Suprapubic skin (tissue), 4 donors: ENCODE measurements around the gene TMEM106C. TPM values are rescaled to one million over a fixed set of nuclear protein-coding genes. Genes with fewer than 3 reads are reported as not detected.

Experiments
- DNase-seq, 2 donors: peaks; one replicate each; pipeline ENCODE4 v3.0.0-alpha.2; 2019; ENCODE audit warnings: low spot score in 2 of 2
- H3K27ac ChIP-seq: fragments of 200-600 bp; sonication (generic); one replicate; pipeline ENCODE4 v1.5.1; 2019
- H3K27me3 ChIP-seq: fragments of 200-600 bp; sonication (generic); one replicate; pipeline ENCODE4 v1.5.1; 2019
- H3K36me3 ChIP-seq: fragments of 200-600 bp; sonication (generic); one replicate; pipeline ENCODE4 v1.5.1; 2019
- H3K4me1 ChIP-seq: fragments of 200-600 bp; sonication (generic); one replicate; pipeline ENCODE4 v1.5.1; 2019
- H3K4me3 ChIP-seq: fragments of 200-600 bp; sonication (generic); one replicate; pipeline ENCODE4 v1.5.1; 2019; ENCODE audit warnings: mild to moderate bottlenecking
- H3K9me3 ChIP-seq: fragments of 200-600 bp; sonication (generic); one replicate; pipeline ENCODE4 v1.5.1; 2019
- EP300 ChIP-seq: sonication (generic); formaldehyde crosslinking; IDR thresholded peaks from one replicate; pipeline ENCODE4 v1.6.1; 2017; ENCODE audit warnings: antibody characterized with exemption
- POLR2A ChIP-seq, 2 donors: fragments of 450-650 bp; IDR thresholded peaks; one replicate each; pipeline ENCODE4 v1.6.1; 2017; ENCODE audit warnings: antibody characterized with exemption in 2 of 2, mild to moderate bottlenecking in 2 of 2, moderate library complexity in 2 of 2
- POLR2AphosphoS5 ChIP-seq, 3 donors: sonication (generic); formaldehyde crosslinking; IDR thresholded peaks; one replicate each; pipeline ENCODE4 v1.6.1; 2017; ENCODE audit warnings: antibody characterized with exemption in 3 of 3
- WGBS: methylation state at CpG from one replicate; pipeline ENCODE4 v1.1.5; 2018; 5-methylcytosine and 5-hydroxymethylcytosine counted together
- total RNA-seq, 4 donors: library from RNA; depleted of rRNA; stranded (reverse); fragments of >200 nt; gene quantifications; one replicate each; pipeline ENCODE4 v1.1.0, GENCODE V29; 2016
- TF ChIP-seq, protein P1 (sequence below), 2 donors: fragments of 200-600 bp in 1 of 2; fragments of 450-650 bp in 1 of 2; sonication (generic) in 1 of 2; IDR thresholded peaks; one replicate each; pipeline ENCODE4 v1.5.1; 2016 to 2019; ENCODE audit warnings: antibody characterized with exemption in 2 of 2, mild to moderate bottlenecking in 1 of 2, moderate library complexity in 1 of 2

Gene TMEM106C
- total RNA-seq, 4 donors from 2014 or later = 36.8 to 52.9 (median 46.5) TPM

DNA sequence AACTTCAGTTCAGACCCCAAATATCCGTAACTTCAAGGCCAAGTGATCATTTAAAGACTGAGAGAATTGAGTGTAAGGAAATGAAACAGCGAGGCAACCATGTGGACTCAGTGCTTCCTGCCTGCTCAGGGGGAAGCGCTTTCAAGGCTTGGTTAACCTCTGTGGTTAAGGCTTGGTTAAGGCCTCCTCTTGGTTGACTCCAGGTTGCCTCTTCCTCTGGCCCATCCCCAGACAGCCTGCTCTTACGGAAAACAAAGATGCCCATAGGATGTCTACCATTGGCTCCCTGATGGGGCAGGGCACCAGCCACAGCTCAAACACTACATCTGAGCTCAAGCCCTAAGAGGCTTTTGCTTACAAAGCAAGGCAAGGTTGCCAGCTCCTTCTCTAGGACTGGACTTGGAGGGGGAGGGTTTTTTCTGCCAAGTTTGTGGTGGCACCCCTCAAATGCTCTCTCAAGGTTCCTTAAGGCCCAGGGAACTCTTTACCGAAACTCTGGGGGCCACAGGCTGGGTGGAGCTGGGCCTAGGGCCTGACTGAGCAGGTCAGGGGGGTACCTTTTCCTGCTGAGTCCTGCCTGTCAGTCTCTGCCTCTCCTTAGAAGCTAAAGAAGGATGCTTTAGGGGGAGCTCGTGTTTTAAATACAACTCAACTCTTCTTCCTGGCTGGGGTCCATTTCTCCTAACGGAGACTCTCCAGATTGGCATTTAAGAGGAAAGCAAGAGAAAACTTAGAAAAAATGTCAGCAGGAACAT is 27.1 kb downstream of the TMEM106C start:
- no peaks in the 10 kb centered on the region for H3K9me3 ChIP-seq
- no peak overlapping the region for H3K4me3 ChIP-seq
- 76% methylated on average over 6 of the region's 7 CpGs for WGBS
- peaks cover 4% of the 10 kb centered on the region for H3K4me1 ChIP-seq
- peak; percentile 8 to 39 for DNase-seq
- no peaks in the 10 kb centered on the region for H3K36me3 ChIP-seq
- H3K27ac ChIP-seq = no peak overlapping the region
- TF ChIP-seq EP300 (no peak), POLR2A (IDR thresholded peaks at IDR 0.05) (no peak), POLR2AphosphoS5 (IDR thresholded peaks at IDR 0.05) (no peak)
- TF ChIP-seq, protein P1, sequence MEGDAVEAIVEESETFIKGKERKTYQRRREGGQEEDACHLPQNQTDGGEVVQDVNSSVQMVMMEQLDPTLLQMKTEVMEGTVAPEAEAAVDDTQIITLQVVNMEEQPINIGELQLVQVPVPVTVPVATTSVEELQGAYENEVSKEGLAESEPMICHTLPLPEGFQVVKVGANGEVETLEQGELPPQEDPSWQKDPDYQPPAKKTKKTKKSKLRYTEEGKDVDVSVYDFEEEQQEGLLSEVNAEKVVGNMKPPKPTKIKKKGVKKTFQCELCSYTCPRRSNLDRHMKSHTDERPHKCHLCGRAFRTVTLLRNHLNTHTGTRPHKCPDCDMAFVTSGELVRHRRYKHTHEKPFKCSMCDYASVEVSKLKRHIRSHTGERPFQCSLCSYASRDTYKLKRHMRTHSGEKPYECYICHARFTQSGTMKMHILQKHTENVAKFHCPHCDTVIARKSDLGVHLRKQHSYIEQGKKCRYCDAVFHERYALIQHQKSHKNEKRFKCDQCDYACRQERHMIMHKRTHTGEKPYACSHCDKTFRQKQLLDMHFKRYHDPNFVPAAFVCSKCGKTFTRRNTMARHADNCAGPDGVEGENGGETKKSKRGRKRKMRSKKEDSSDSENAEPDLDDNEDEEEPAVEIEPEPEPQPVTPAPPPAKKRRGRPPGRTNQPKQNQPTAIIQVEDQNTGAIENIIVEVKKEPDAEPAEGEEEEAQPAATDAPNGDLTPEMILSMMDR (IDR thresholded peaks at IDR 0.05) = no peak
- no peaks in the 10 kb centered on the region for H3K27me3 ChIP-seq

DNA sequence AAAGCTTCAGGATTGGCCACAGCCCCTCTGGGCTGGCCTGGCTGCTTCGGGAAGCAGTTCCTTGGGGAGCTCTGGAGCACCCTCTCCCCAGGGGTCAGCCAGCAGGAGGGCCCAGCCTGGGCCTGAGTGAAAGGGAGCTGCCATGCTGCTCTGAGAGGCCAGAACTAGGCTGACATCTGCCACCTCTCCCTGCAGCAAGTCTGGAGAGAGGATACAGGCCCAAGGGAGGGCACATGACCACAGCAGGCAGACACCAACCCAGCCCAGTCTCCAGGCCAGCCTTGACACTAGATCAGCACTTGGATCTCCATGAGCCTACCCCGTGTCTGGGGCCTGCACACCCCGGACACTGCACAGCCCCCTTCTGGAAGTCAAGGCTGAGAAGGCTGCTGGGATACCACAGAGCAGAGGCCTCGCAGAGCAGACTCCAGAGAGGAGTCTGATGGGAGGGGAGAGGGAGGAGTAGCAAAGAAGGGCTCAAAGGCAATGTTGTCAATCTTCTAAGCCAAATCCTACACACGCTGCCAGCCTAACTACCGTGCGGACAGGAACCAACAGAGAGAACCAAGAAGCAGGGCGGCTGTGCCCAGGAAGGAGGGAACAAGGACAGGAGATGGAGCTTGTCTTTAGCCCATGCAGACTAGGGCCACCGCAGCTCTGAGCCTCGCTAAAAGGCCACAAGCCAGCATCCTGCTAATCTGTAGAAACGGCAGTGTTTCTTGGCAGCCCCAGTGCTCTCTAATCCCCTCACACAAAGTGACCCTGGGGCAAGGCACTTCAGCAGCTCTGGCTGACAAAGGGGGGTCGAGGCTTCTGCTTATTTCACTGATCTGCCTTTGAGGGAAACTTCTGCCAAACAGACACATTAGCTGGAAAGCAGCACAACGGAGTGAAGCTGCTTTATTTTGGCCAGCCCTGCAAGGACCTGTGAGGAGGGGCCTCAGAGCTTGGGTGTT is 28.0 kb downstream of the TMEM106C start:
- WGBS = 70% methylated on average over 13 of the region's 13 CpGs
- no peak overlapping the region for H3K4me3 ChIP-seq
- TF ChIP-seq POLR2A (IDR thresholded peaks at IDR 0.05) (no peak), EP300 (no peak), POLR2AphosphoS5 (IDR thresholded peaks at IDR 0.05) (no peak)
- TF ChIP-seq, protein P1 (IDR thresholded peaks at IDR 0.05) = no peak
- no peaks in the 10 kb centered on the region for H3K36me3 ChIP-seq
- no peaks in the 10 kb centered on the region for H3K9me3 ChIP-seq
- H3K27me3 ChIP-seq = no peaks in the 10 kb centered on the region
- peaks cover 4% of the 10 kb centered on the region for H3K4me1 ChIP-seq
- no peak overlapping the region for H3K27ac ChIP-seq
- DNase-seq = peak; percentile 44 to 60

DNA sequence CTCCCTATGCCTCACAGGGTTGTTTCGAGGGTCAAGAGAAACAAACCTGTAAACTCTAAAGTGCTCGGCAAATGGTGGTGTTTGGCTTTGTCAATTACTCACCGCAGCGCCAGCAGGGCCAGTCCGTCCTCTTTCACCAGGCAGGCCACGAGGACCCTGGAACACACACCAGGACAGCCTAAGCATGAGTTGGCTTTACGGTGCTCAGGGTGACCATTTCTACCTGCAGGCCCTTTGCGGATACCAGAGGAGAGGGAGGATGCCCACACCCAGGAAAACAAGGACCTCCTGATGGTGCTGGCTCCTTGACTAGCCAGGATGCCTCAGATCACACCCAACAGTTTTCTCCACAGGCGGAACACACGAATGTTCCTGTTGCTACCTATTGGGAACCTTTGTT is 29.4 kb downstream of the TMEM106C start:
- 92% methylated on average over 7 of the region's 10 CpGs for WGBS

DNA sequence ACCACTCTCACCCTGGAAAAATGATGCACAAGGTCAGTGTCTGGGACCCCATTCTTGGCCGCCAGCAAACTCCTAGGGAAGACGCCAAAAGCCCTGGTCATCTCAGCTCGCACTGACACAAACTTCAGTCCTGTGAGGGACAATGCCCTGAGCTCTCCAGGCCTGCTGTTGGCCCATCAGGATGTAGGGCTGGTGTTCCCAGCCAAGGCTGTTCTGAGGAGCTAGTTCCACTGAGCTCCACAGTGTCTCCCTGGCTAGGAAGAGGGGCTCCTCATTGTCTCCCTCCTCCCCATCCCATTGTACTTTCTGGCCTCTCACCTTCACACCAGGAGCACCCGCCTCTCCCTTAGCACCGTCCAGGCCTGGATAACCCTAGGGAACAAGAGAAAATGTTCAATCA is 30.1 kb downstream of the TMEM106C start:
- no peaks in the 10 kb centered on the region for H3K36me3 ChIP-seq
- TF ChIP-seq, protein P1 (IDR thresholded peaks at IDR 0.05) = no peak
- TF ChIP-seq POLR2A (IDR thresholded peaks at IDR 0.05) = no peak
- DNase-seq = peak; percentile 15 to 31

More for the DNA sequence above, 29.4 kb downstream of the TMEM106C start:
- TF ChIP-seq POLR2A (IDR thresholded peaks at IDR 0.05) = no peak
- TF ChIP-seq EP300 = no peak
- TF ChIP-seq, protein P1 (IDR thresholded peaks at IDR 0.05) = no peak
- no peak for TF ChIP-seq POLR2AphosphoS5 (IDR thresholded peaks at IDR 0.05)
- Histone ChIP-seq H3K4me3 (no peak overlapping the region), H3K4me1 (peaks cover 4% of the 10 kb centered on the region), H3K27me3 (peaks cover 8% of the 10 kb centered on the region), H3K27ac (no peak overlapping the region), H3K36me3 (no peaks in the 10 kb centered on the region), H3K9me3 (no peaks in the 10 kb centered on the region)
- DNase-seq = peak; percentile 13 to 37

DNA sequence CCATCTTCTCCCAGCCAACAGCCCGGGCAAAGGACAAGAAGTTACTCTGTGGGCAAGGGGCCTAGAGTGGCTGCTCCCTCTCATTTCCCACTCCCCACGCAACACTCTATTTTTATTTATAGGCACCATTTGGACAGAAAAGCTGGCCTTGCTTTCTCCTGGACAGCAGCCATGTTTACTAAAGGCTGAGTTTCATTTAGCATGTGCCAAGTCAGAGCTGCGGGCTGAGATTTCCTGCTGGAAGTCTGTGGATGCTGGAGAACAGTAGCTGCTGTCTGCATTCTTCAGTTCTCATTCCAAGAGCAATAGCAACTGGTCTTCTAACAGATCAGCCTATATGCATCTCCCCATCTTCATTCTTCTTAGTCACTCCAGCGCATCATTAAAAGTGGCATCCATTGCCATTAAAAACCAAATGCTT is 32.6 kb downstream of the TMEM106C start:
- WGBS = 47% methylated on average over 4 of the region's 4 CpGs
- H3K27me3 ChIP-seq = peaks cover 30% of the 10 kb centered on the region

More for the DNA sequence above, 30.1 kb downstream of the TMEM106C start:
- Histone ChIP-seq H3K27ac (no peak overlapping the region), H3K4me1 (no peaks in the 10 kb centered on the region), H3K27me3 (peaks cover 15% of the 10 kb centered on the region), H3K4me3 (no peak overlapping the region), H3K9me3 (no peaks in the 10 kb centered on the region)
- 98% methylated on average over 5 of the region's 5 CpGs for WGBS

More for the DNA sequence above, 32.6 kb downstream of the TMEM106C start:
- TF ChIP-seq POLR2A (IDR thresholded peaks at IDR 0.05) (no peak), EP300 (no peak), POLR2AphosphoS5 (IDR thresholded peaks at IDR 0.05) (no peak)
- TF ChIP-seq, protein P1 (IDR thresholded peaks at IDR 0.05) = no peak
- DNase-seq = peak; percentile 21 to 28
- H3K36me3 ChIP-seq = no peaks in the 10 kb centered on the region
- H3K9me3 ChIP-seq = no peaks in the 10 kb centered on the region
- peaks cover 8% of the 10 kb centered on the region for H3K4me1 ChIP-seq
- H3K4me3 ChIP-seq = no peak overlapping the region
- H3K27ac ChIP-seq = no peak overlapping the region
